Cardiac muscle cell (in vitro differentiated cells and primary cell): ENCODE results near the gene PHLDB3. TPM values are rescaled to one million over a fixed set of nuclear protein-coding genes. Genes with fewer than 3 reads are reported as not detected.

ENCODE experiments used
- DNase-seq, 2 donors: peaks; one replicate each; pipeline versions ENCODE4 v3.0.0 to v3.0.0-alpha.2; 2010 to 2017; ENCODE audit warnings: low read depth in 1 of 2, low spot score in 1 of 2
- H3K27ac ChIP-seq: fragments of 200-600 bp; sonication (generic); 2 replicates; pipeline ENCODE4 v1.5.1; 2016
- H3K27me3 ChIP-seq: fragments of 200-600 bp; sonication (generic); 2 replicates; pipeline ENCODE4 v1.6.0; 2016; ENCODE audit warnings: control low read depth
- H3K36me3 ChIP-seq: fragments of 200-600 bp; sonication (generic); 2 replicates; pipeline ENCODE4 v1.5.1; 2016; ENCODE audit warnings: control low read depth
- H3K4me1 ChIP-seq: fragments of 200-600 bp; sonication (generic); 2 replicates; pipeline ENCODE4 v1.8.1; 2017; ENCODE audit warnings: low read depth, mild to moderate bottlenecking, mixed run types
- H3K4me3 ChIP-seq: fragments of 200-600 bp; sonication (generic); 2 replicates; pipeline ENCODE4 v1.5.1; 2016; ENCODE audit warnings: mild to moderate bottlenecking
- H3K9me3 ChIP-seq: fragments of 200-600 bp; sonication (generic); 2 replicates; pipeline ENCODE4 v1.5.1; 2017; ENCODE audit warnings: low read depth, mild to moderate bottlenecking, control low read depth
- CTCF ChIP-seq: IDR thresholded peaks from 2 replicates; pipeline ENCODE4 v1.5.1; 2012; ENCODE audit warnings: low read depth, mild to moderate bottlenecking, low read length
- polyA plus RNA-seq: library from polyadenylated mRNA; unstranded; fragments of >200 nt; fragmentation: Nextera tagmentation; extraction: Ambion mirVana; gene quantifications from 2 replicates; pipeline ENCODE4 v1.2.1, GENCODE V29; 2016
- total RNA-seq: library from RNA; depleted of rRNA; stranded (reverse); fragments of >200 nt; gene quantifications from 2 replicates; pipeline ENCODE4 v1.2.3, GENCODE V29; 2016

PHLDB3 gene
- total and polyA plus RNA-seq, 2 experiments from 2014 or later: 11.2 to 45.9 TPM

- Histone ChIP-seq H3K36me3 (no peaks in the 10 kb centered on the region), H3K27me3 (no peaks in the 10 kb centered on the region), H3K9me3 (no peaks in the 10 kb centered on the region), H3K4me1 (no peaks in the 10 kb centered on the region), H3K27ac (no peak overlapping the region), H3K4me3 (no peak overlapping the region)
- no peak for DNase-seq
- TF ChIP-seq CTCF: no peak
These were observed 2.7 kb downstream of the PHLDB3 start for GRCh38 chr19:43501661-43502418.

DNA sequence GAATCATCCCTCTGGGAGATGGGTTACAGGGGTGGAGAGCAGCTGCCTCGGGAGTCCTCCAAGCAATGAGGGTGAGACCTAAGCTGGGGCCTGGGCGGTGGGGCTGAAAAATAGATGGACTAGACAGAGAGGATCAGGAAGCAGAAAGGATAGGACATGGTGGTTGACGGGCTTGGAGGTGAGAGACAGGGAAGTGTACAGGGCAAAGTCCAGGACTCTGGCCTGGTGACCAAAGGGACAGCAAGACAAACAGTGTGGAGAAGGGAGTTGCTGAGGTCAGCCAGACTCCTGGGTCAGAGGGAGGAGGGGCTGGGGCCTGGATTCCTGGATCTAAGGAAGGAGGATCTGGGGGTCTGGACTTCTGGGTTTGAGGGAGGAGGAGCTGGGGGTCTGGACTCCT lies 5.5 kb downstream of the PHLDB3 start:
- Histone ChIP-seq H3K4me1 (no peaks in the 10 kb centered on the region), H3K4me3 (no peak overlapping the region), H3K36me3 (no peaks in the 10 kb centered on the region), H3K27ac (no peak overlapping the region), H3K27me3 (no peaks in the 10 kb centered on the region), H3K9me3 (no peaks in the 10 kb centered on the region)
- DNase-seq: no peak
- TF ChIP-seq CTCF: no peak

- Histone ChIP-seq H3K36me3 (no peaks in the 10 kb centered on the region), H3K27ac (no peak overlapping the region), H3K4me3 (no peak overlapping the region), H3K4me1 (no peaks in the 10 kb centered on the region), H3K27me3 (no peaks in the 10 kb centered on the region), H3K9me3 (no peaks in the 10 kb centered on the region)
- DNase-seq: no peak
- TF ChIP-seq CTCF: no peak
These were observed 6.2 kb downstream of the PHLDB3 start for GRCh38 chr19:43498233-43498842.

GRCh38 chr19:43496960-43497359 lies 7.6 kb downstream of the PHLDB3 start:
- Histone ChIP-seq H3K36me3 (no peaks in the 10 kb centered on the region), H3K9me3 (no peaks in the 10 kb centered on the region), H3K4me3 (no peak overlapping the region), H3K27ac (no peak overlapping the region), H3K27me3 (no peaks in the 10 kb centered on the region), H3K4me1 (no peaks in the 10 kb centered on the region)
- no peak for TF ChIP-seq CTCF
- no peak for DNase-seq

GRCh38 chr19:43495082-43495481 lies 9.5 kb downstream of the PHLDB3 start:
- H3K27me3 ChIP-seq: no peaks in the 10 kb centered on the region
- no peaks in the 10 kb centered on the region for H3K36me3 ChIP-seq
- no peak overlapping the region for H3K4me3 ChIP-seq
- no peaks in the 10 kb centered on the region for H3K4me1 ChIP-seq
- no peak overlapping the region for H3K27ac ChIP-seq
- H3K9me3 ChIP-seq: no peaks in the 10 kb centered on the region
- TF ChIP-seq CTCF: no peak
- DNase-seq: no peak
